ENCODE results near the gene ADGRV1. TPM values are rescaled to one million over a fixed set of nuclear protein-coding genes. Genes with fewer than 3 reads are reported as not detected.
A peak's percentile ranks its signal among the peaks of the same experiment; 100 is the strongest.

Gene ADGRV1
- polyA plus RNA-seq, 2 of the 4 experiments (the other 2 are of a cell fraction), result 0.70 to 3.7 TPM

DNA sequence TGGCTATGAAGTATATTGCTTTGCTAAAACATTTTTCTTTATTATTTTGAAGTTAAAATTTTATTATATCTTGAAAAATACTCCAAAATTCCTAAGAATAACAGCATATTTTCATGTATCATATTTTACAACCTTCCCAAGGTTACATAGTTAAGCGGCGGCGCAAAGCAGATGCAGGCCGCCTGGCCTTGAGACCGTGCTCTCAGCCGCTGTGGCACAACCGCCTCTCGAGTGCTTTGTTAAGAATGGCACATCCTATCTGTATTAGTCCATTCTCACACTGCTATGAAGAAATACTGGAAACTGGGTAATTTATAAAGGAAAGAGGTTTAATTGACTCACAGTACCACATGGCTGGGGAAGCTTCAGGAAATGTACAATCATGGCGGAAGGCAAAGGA, 595.7 kb downstream of the ADGRV1 start:
- TF ChIP-seq USF2 (IDR thresholded peaks at IDR 0.05) (no peak), CHD4 (IDR thresholded peaks at IDR 0.05; ENCODE audit: borderline replicate concordance) (no peak), GATA3 (IDR thresholded peaks at IDR 0.05; ENCODE audit: borderline replicate concordance) (no peak), ZFP36 (IDR thresholded peaks at IDR 0.05; ENCODE audit: borderline replicate concordance, partially characterized antibody) (no peak), BCL3 (IDR thresholded peaks at IDR 0.05) (no peak), POLR2A (IDR thresholded peaks at IDR 0.05; ENCODE audit: low read length) (no peak), PHF8 (IDR thresholded peaks at IDR 0.05; ENCODE audit: borderline replicate concordance, low read depth) (no peak), JUNB (IDR thresholded peaks at IDR 0.05) (no peak), RCOR1 (IDR thresholded peaks at IDR 0.05; ENCODE audit: low read depth, low read length) (no peak), MAFK (IDR thresholded peaks at IDR 0.05; ENCODE audit: partially characterized antibody) (no peak), FOSL2 (IDR thresholded peaks at IDR 0.05) (no peak), FOSL2 (CRISPR knock-in tag; IDR thresholded peaks at IDR 0.05) (no peak), CBX8 (IDR thresholded peaks at IDR 0.05) (no peak), NPAS2 (CRISPR knock-in tag; IDR thresholded peaks at IDR 0.05; ENCODE audit: borderline replicate concordance) (no peak)
- TF ChIP-seq, protein P1, sequence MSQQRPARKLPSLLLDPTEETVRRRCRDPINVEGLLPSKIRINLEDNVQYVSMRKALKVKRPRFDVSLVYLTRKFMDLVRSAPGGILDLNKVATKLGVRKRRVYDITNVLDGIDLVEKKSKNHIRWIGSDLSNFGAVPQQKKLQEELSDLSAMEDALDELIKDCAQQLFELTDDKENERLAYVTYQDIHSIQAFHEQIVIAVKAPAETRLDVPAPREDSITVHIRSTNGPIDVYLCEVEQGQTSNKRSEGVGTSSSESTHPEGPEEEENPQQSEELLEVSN (IDR thresholded peaks at IDR 0.05; ENCODE audit: borderline replicate concordance, low read depth), result no peak
- TF ChIP-seq, protein P2, sequence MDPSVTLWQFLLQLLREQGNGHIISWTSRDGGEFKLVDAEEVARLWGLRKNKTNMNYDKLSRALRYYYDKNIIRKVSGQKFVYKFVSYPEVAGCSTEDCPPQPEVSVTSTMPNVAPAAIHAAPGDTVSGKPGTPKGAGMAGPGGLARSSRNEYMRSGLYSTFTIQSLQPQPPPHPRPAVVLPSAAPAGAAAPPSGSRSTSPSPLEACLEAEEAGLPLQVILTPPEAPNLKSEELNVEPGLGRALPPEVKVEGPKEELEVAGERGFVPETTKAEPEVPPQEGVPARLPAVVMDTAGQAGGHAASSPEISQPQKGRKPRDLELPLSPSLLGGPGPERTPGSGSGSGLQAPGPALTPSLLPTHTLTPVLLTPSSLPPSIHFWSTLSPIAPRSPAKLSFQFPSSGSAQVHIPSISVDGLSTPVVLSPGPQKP (IDR thresholded peaks at IDR 0.05; ENCODE audit: low read depth, low read length), result no peak
- TF ChIP-seq, protein P3, sequence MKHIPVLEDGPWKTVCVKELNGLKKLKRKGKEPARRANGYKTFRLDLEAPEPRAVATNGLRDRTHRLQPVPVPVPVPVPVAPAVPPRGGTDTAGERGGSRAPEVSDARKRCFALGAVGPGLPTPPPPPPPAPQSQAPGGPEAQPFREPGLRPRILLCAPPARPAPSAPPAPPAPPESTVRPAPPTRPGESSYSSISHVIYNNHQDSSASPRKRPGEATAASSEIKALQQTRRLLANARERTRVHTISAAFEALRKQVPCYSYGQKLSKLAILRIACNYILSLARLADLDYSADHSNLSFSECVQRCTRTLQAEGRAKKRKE (CRISPR knock-in tag; IDR thresholded peaks at IDR 0.05; ENCODE audit: low read depth), result no peak
- CTCF ChIA-PET, result no interaction called here
- H3K27ac ChIP-seq, result 0 out of 6 replicates have a peak overlapping the region, but pooled peaks of 1 of the 2 experiments have one; percentile 12
- H3K4me2 ChIP-seq, result no peak overlapping the region
- H3K4me1 ChIP-seq, result peaks cover 26% of the 10 kb centered on the region
- no peaks in the 10 kb centered on the region for H3K9me3 ChIP-seq
- no peak overlapping the region for H3K4me3 ChIP-seq
- no peak for DNase-seq (ENCODE audit: low read depth in 1 of 2, low spot score in 1 of 2)
- no peak for ATAC-seq
- 95% methylated on average over 9 of the region's 9 CpGs for WGBS (ENCODE audit: missing lambda C conversion rate)
- FAIRE-seq, result no peak
- POLR2A ChIA-PET, result no interaction called here

GRCh38 chr5:91155274-91155673, 596.7 kb downstream of the ADGRV1 start:
- POLR2A ChIA-PET, result no interaction called here
- CTCF ChIA-PET, result interaction anchor here (1.0 to 1.3 kb wide), 2 partner anchors 68 to 229 kb away, joined by 3 to 5 read pairs; no protein-coding TSS in a partner anchor
- TF ChIP-seq HDAC2 (IDR thresholded peaks at IDR 0.05) (no peak), FOSL2 (IDR thresholded peaks at IDR 0.05) (no peak), FOSL2 (CRISPR knock-in tag; IDR thresholded peaks at IDR 0.05) (no peak), TFCP2L1 (CRISPR knock-in tag; IDR thresholded peaks at IDR 0.05) (no peak), POLR2AphosphoS2 (conservative IDR thresholded peaks at IDR 0.05; ENCODE audit: low read length) (no peak), CHD4 (IDR thresholded peaks at IDR 0.05; ENCODE audit: borderline replicate concordance) (no peak), SREBF2 (IDR thresholded peaks at IDR 0.05) (no peak), BCL3 (IDR thresholded peaks at IDR 0.05) (no peak), ESRRA (IDR thresholded peaks at IDR 0.05; ENCODE audit: borderline replicate concordance, low read length) (no peak), HOXB13 (CRISPR knock-in tag; IDR thresholded peaks at IDR 0.05; ENCODE audit: low read depth) (no peak), PHF8 (IDR thresholded peaks at IDR 0.05; ENCODE audit: borderline replicate concordance, low read depth) (no peak), NPAS2 (CRISPR knock-in tag; IDR thresholded peaks at IDR 0.05; ENCODE audit: borderline replicate concordance) (no peak), MAZ (IDR thresholded peaks at IDR 0.05; ENCODE audit: borderline replicate concordance, low read depth, low read length) (no peak), FOSB (CRISPR knock-in tag; IDR thresholded peaks at IDR 0.05) (no peak), EHMT2 (IDR thresholded peaks at IDR 0.05; ENCODE audit: low read depth) (no peak), ZNF302 (CRISPR knock-in tag; IDR thresholded peaks at IDR 0.05) (no peak), SMC3 (IDR thresholded peaks at IDR 0.05) (no peak)
- TF ChIP-seq, protein P1 (IDR thresholded peaks at IDR 0.05; ENCODE audit: borderline replicate concordance, low read depth), result no peak
- TF ChIP-seq, protein P2 (IDR thresholded peaks at IDR 0.05; ENCODE audit: low read depth, low read length), result no peak
- ATAC-seq (no peak), DNase-seq (ENCODE audit: low read depth in 1 of 2, low spot score in 1 of 2) (no peak), FAIRE-seq (no peak)
- no peak overlapping the region for H3K4me3 ChIP-seq
- no peaks in the 10 kb centered on the region for H3K9me3 ChIP-seq
- no peak overlapping the region for H3K27ac ChIP-seq
- peaks cover 21% of the 10 kb centered on the region for H3K4me1 ChIP-seq
- no peak overlapping the region for H3K4me2 ChIP-seq
- WGBS (ENCODE audit: missing lambda C conversion rate), result 92% methylated on average over 3 of the region's 3 CpGs
